GM15510 (cell line): ENCODE results near the gene SLC9A1.

Source experiments
- POLR2A ChIP-seq: IDR thresholded peaks from 3 replicates; pipeline ENCODE4 v1.6.1; 2011; ENCODE audit warnings: borderline replicate concordance; ENCODE audit not compliant: insufficient read length; ENCODE audit errors: extremely low read depth

Gene SLC9A1

DNA sequence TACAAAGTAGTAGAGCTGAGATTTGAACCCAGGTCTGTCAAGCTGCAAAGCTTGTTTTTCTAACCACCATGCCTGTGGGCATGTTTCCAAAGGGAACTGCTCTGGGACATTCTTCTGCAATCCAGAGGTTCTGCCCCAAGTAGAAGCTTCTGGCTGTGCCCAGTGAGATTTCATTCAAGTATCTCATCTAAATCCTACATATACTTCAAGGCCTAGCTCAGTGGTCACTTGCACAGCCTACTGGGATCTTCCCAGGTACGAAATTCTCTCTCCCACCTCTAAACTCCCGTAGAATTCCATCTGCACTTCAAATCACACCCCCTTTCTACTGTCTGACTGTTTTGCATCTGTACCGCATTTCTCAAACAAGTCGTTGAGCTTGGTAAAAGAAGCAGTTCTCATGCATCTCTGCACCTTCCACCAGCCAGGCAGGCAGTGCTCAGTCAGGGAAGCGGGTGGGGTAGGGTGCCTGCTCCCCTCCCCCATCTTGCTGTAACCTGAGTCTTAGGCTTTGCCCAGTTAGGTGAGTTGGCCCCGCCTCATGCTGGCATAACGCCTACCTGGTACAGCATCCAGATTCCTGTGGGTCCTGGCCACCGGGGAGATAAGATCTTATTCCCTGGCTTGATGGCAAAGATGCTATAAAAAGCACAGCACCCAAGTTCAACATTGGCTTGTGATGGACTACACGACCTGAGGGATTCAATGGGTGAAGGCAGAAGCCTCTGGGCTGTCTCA is 13.5 kb downstream of the SLC9A1 start:
- no peak for TF ChIP-seq POLR2A

DNA sequence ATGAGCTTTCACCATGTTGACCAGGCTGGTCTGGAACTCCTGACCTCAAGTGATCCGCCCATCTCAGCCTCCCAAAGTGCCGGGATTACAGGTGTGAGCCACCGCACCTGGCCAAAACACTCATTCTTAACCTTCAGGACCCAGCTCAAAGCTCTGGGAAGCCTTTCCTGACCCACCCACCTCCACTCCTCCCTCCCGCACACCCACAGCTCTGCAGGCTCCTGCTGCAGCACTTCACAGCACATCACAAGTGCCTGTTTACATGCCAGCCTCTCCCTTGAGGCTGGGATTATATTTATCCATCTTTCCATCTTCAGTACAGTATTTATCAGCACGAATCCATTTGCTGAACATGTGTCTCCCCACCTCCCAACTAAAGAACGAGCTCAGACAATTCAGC is 14.9 kb downstream of the SLC9A1 start:
- TF ChIP-seq POLR2A, result no peak

DNA sequence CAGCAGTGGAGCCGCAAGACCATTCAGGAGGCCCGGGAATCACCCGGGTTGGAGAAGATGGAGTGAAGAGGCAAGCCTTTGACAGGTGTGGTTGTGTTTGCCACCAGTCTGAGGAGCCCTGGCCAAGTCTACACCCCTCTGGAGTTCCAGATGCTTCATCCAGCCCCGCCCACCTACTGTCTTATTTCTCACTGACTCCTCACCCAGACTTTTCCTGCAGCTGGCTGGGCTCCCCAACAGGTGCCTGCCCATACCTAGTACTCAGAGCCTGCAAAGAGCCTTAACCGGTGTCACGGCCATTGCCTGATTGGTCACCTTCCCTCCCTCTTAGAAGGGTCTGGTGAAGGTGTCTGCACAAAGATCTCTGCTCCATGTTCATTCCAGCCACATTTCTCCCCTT is 16.0 kb downstream of the SLC9A1 start:
- TF ChIP-seq POLR2A, result no peak

GRCh38 chr1:27138368-27138767 is 16.6 kb downstream of the SLC9A1 start:
- TF ChIP-seq POLR2A, result no peak

DNA sequence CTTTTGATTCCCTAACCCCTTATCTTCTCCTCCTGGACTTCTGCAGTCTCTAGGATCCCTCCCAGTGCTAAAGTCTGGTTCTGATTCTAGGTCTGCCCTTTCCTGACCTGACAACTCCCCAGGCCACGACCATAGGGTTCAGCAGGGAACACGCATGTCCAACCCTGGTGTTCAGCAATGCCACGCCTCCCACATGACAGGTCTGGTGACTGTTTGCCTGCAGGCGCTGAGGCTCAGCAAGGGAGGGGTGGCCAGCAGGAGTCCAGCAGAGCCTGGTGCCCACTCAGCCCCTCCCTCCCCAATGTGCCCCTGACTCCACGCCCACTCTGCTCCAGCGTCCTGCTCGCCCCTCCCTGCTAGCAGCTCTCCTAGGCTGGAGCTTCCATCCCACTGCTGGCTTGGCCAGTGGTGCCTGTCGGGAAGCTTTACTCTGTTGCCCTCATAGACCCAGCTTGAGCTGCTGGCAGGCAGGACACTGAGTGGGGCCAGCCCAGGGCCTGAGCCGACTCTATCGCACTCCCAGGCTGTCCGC is 17.3 kb downstream of the SLC9A1 start:
- TF ChIP-seq POLR2A, result no peak

DNA sequence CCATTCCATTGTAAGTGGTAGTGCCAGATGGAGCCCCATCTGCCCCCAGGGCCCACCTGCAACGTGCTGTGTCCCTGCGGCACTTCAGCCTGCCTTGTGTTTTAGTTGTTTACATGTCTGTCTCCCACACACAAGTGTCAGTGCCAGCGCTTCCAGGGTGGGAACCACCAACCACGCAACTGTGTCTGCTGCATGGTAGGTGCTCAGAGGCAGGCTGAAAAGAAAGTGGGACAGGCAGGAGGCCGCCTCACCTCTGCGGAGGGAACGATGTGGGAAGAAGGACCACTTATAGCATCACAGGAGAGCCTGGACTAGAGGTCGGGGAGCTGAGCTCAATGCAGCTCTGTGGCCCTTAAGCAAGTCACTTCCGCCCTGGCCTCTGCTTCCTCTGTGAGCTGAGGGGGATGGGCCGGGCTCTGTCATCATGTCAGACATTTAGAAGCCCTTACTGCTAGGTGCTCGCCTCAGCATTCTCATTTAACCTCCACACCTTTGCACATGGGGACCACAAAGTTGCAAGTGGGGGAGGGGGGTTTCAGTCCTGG is 17.9 kb downstream of the SLC9A1 start:
- peak; percentile 17 for TF ChIP-seq POLR2A

DNA sequence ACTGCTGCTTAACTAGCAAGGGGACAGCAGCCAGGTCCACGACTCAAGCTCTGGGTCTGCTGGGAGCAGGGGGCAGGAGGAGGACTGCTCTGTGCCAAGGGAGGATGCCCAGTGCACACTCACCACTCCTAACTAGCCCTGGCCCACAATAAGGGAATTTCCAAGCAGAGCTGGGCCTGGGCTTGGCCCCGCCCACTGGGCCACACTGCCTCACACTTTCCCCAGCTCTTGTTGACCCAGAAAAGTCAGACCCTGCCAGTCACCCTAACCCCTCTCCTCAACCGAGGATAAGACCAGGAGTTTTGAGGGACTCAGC is 18.7 kb downstream of the SLC9A1 start:
- no peak for TF ChIP-seq POLR2A

GRCh38 chr1:27135541-27136235 is 19.2 kb downstream of the SLC9A1 start:
- TF ChIP-seq POLR2A, result no peak

GRCh38 chr1:27133991-27134390 is 20.9 kb downstream of the SLC9A1 start:
- TF ChIP-seq POLR2A, result no peak

- no peak for TF ChIP-seq POLR2A
Observed at GRCh38 chr1:27133158-27133557, 21.8 kb downstream of the SLC9A1 start.

DNA sequence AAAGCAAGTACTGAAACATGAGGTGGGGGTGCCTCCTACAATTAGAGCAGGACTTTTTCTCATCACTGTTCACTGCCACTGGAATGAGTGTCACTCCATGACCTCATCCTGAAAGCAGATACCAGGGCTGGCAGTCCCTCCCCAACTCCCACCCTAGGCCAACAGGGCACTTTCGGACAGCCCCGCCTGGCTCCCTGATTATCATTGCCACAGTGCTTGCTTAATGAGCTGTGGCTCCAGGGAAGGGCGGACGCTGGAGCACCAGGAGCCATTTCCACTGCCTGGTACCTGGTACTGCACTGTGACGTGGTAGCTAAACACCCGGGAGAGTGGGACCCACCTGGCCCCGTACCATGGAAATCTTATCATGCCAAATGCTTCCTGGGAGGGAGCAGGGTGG is 22.3 kb downstream of the SLC9A1 start:
- no peak for TF ChIP-seq POLR2A

DNA sequence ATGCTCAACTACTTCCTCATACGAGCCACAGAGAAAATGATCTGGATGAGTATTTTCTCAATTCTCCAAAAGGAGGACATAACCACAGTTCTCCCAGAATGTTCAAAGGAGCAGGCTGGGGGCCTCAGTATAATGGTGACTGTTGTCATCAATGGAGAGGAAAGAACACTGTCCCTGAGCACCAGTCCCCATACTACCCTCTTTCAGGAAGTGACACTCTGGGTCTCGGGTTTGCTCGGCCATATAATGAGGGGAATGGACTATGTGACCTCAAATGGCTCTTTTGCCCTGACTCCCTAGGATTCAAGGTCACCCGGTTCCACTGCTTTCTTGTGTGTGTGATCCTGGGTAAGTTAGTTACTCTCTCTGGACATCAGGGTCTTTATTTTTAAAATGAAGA is 22.8 kb downstream of the SLC9A1 start:
- TF ChIP-seq POLR2A, result no peak

GRCh38 chr1:27130798-27131197 is 24.1 kb downstream of the SLC9A1 start:
- TF ChIP-seq POLR2A, result no peak

DNA sequence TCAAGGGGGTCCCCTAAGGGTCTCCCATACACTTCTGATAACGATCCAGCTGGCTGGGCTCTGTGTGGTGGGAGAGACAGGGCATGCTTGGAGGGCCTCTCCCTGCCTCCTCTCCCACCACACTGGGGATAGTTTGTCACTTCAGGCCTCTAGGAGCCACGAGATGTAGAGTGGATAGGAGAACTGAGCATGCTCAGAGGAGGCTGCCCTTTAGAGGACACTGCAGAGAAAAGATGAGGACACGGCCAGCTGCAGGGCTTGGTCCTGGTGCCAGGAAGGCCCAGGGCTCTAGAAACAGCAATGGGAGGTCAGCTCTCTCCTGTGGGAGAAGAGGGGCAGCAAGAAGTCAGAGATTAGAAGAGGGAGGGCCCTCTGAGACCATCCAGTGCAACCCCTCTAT is 25.7 kb downstream of the SLC9A1 start:
- no peak for TF ChIP-seq POLR2A

- no peak for TF ChIP-seq POLR2A
Observed at GRCh38 chr1:27127419-27127818, 27.5 kb downstream of the SLC9A1 start.

DNA sequence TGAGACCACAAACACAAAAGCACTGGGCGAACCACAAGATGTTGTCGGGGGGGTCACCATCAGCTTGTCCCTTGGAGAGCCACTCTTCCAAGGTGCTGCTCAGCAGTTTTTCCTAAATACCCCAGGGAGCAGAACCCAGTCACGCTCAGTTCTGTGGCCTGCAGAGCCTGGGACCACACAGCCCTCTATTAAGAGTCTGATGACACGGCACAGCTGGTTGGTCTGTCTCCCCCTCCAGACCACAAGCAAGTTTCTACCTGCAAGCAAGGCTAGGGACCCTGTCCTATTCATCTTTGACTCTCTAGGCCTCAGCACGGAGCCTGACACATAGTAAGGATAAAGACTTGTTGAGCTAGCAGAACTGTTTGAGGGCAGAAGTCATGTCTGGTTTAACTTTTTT is 28.5 kb downstream of the SLC9A1 start:
- no peak for TF ChIP-seq POLR2A
